NCI-H446 (cell line): Measurements from ENCODE around the gene ZNF273.

Experiments
- DNase-seq, 2 experiments: peaks; one replicate each; lab custom pipeline; 2025; lab: John Stamatoyannopoulos, UW

Gene ZNF273

DNA sequence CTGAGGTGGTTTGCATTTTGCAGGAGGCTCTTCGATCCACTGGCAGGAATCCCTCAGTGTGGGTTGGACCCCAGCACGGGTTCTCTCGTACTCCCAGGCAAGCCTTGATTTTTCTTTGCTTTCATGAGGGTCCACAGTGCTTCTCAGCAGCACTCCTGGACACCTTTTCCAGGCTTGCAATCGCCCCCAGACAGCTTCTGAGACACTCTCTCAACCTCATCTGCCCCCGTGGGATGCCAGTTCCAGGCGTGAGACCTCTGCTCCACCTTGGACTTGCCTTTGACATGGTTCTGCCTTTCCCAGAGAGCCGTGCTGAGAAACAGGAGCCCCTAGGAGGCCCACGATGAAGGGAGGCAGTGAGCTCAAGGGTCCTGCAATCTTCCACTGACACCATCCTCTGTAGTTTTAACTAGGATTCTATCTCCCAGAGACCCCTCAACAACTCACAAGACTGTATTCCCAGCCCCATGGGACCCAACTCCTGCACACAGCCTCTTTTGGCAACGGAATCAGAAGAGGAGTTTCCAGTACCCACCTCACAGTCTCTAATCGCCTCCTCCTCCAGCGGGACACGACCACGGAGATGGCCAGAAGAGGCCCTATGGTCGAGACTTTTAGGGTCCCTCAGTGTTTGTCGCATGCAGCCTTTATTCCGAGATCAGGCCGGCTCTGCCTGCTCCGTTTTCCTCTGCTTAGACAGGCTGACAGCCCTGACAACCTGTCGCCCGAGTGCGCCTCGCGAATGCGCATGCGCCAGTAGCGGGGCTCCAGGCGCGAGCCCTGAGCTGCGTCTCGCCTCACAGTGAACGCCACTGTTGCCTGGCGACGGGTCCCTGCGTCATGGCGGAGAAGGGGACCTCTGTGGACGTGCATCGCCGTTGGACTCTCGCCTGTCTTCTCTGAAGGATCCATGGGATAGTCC, 26.0 kb upstream of the ZNF273 start:
- no peak for DNase-seq

- no peak for DNase-seq
Observed at GRCh38 chr7:64877714-64878610, 25.1 kb upstream of the ZNF273 start.

- no peak for DNase-seq
Observed at GRCh38 chr7:64878684-64879083, 24.4 kb upstream of the ZNF273 start.

DNA sequence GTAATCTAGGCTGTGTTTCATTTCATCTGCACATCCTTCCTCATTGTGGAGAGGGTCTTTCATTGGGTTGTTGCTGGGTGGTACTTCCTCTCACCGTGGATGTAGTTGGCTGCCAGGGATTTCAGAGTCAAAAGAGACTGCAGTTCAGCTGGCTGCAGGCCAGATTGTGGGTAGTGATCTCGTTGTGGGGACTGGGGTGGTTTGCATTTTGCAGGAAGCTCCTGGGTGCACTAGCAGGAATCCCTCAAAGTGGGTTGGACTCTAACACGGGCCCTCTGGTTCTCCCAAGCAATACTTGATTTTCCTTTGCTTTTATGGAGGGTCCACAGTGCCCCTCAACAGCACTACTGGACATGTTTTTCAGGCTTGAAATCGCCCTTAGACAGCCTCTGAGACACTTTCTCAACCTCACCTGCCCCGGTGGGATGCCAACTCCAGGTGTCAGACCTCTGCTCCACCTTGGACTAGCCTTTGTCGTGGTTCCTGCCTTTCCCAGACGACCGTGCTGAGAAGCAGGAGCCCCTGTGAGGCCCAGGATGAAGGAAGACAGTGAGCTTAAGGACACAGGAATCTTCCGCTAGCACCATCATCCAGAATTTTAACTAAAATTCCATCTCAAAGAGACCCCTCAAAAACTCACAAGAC, 23.9 kb upstream of the ZNF273 start:
- DNase-seq: no peak

- DNase-seq: no peak
Observed at GRCh38 chr7:64879800-64880199, 23.3 kb upstream of the ZNF273 start.

DNA sequence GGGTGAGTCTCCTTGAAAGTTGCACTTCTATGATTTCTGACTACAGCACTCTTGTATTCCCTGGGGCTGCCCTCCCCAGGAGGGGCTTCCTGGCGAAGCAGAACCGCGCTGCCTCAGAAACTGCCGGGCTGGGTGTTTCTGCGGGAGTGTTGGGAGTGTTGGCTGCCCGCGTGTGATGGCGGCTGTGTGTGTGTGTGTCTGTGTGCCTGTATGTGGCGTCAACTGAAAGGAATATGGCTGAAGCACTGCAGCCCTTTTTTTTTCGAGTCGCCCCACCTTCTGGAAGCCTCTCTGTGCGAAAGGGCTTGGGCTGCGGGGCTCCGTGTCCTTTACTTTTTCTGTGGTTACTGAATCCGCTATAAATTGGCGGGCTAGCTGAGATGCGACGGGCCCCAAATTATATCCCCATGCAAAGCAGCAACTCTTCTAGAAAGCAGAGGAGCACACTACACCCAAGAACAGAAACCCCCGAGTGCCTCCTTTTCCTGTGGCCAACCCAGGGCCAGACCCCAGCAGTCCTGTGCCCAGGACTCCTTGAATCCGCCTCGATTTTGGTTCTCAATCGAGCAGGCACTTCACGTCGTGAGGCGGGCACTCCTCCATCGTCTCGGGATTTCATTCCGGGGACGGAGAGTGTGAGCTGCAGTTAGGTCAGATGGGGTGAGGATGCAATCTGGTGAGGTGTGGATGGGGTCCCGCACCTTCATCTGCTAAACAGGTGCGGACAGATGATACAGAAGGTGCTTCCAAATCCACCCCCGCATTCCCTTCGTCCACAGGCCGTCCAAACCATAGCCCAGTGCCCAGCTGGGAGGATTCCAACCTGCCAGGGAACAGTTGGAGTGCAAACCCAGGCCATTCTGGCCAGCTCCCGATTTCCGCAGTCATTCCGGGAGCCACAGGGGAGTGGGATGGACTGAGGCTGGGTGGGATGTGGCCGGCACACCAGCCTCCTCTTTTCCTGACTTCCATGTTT, 22.5 kb upstream of the ZNF273 start:
- DNase-seq: no peak

DNA sequence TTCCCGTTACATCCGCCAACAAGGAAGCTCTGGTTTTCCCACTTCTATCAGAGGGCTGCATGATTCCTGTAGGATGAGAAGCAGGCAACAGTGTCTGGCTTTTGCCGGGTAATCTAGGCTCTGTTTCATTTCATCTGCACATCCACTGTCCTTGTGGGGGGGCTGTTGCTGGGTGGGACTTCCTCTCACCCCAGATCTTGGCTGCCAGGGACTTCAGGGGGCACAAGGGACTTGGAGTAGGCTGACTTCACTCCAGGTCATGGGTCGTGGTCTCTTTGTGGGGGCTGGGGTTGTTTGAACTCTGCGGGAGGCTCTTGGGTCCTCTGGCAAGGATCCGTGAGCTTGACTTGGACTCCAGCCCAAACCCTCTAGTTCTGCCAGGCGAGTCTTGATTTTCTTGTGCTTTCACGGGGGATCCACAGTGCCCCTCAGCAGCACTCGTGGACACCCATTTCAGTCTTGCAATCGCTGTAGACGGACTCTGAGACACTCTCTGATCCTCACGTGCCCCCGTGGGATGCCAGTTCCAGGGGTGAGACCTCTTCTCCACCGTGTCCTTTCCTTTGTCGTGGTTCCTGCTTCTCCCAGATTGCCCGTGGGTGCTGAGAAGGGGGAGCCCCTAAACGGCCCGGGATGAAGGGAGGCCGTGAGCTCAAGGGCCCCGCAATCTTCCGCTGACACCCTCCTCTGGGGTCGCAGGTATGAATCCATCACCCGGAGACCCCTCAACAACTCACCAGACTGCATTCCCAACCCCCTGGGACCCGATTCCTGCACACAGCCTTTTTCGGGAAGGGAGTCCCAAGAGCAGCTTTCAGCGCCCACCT, 21.4 kb upstream of the ZNF273 start:
- DNase-seq: no peak

DNA sequence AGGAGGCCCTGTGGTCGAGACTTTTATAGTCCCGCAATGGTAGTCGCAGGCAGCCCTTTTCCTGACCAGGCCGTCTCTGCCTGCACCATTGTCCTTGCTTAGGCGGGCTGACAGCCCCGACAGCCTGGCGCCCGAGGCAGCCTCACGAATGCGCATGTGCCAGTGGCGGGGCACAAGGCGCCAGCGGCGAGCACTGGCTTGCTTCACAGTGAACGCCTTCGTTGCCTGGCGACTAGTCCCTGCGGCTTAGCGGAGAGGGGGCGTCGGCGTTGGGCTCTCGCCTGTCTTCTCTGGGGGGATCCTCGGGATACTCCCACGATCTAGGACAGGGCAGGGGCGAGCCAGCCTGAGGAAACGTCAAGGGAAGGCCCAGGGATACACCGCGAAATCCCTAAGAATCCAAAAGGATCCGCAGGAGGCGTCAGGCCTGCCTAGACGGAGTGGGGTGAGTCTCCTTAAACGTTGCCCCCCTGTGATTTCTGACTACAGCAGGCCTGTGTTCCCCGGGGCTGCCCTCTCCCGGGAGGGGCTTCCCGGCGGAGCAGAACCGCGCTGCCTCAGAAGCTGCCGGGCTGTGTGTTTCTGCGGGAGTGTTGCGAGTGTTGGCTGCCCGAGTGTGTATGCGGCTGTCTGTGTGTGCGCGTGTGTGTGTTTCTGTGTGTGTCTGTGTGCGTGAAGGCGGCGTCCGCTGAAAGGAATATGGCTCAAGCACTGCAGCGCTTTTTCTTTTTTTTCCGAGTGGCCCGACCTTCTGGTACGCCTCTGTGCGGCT, 20.5 kb upstream of the ZNF273 start:
- no peak for DNase-seq

GRCh38 chr7:64883113-64883905, 19.8 kb upstream of the ZNF273 start:
- no peak for DNase-seq

DNA sequence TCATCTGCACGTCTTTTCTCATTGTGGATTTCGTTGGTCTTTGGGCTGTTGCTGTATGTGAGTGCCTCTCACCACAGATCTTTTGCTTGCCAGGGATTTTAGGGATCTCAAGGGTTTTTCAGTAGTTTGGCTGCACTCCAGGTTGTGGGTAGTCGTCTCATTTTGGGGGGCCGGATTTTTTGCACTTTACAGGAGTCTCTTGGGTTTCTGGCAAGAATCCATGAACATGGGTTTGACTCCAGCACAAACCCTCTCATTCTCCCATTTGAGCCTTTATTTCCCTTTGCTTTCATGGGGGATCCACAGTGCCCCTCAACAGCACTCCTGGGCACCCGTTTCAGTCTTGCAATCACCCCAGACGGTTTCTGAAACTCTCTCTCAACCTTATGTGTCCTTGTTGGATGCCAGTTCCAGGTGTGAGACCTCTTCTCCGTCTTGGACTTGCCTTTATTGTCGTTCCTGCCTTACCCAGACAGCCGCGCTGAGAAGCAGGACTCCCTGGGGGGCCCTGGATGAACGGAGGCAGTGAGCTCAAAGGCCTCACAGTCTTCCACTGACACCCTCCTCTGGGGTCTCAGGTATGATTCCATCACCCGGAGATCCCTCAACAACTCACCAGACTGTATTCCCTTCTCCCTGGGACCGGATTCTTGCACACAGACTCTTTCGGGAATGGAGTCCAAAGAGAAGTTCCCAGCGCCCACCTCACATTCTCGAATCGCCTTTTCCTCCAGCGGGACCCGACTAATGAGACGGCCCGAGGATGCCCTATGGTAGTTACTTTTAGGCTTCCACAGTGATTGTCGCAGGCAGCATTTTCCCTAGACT, 18.8 kb upstream of the ZNF273 start:
- no peak for DNase-seq

GRCh38 chr7:64884913-64885370, 18.1 kb upstream of the ZNF273 start:
- no peak for DNase-seq

DNA sequence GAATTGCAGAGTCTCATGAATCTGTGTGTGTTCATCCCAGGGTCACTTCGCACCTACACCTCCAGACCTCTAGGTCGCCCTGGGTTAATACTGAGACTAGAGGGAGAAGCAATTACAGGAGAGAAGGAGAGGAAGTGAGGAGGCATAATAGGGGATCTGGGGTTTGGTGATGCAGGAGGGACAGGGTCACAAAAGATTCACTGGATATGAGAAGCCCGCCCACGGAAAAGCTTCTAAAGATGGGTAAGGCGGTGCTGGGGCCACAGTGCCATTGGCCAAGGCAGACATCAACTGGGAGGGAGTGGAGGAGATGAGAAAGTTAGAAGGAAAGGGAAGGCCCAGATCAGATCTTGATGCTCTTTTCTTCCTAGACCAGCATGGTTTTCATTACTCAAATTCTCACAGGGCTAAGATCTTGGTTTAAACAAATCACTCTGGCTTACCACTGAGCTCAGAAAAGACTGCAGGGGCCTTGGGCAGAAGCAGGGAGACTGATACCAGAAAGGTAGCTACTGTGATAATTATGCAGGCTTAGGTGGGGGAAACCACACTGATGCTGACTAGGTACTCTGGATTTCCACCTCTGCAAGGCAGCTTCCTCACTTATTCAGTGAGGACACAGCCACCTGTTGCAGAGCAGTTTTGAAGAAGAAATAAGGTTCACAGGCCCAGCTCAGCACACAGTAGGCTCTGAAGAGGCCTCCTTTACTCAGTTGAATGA, 17.4 kb upstream of the ZNF273 start:
- DNase-seq: no peak

GRCh38 chr7:64886956-64887545, 16.0 kb upstream of the ZNF273 start:
- DNase-seq: no peak

GRCh38 chr7:64887756-64888508, 15.1 kb upstream of the ZNF273 start:
- no peak for DNase-seq

DNA sequence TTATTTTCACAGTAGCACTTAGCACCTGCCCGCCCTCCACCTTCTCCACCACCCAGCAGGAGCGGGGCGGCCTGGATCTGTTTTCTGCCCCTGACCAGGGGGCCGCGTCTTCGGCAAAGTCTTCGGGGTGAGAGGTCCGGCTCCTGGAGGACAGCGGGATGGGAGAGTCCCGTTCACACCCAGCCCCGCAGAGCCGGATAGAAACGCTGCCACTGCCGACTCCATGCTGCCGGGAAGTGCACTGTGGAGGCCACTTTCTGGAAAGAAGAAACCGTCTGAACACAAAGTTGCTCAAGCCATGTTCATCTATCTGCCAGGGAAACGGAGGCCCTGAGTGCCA, 14.5 kb upstream of the ZNF273 start:
- DNase-seq: no peak
